Heart left ventricle (tissue), 13 donors: Measurements from ENCODE around the gene PTPRN2.

Experiments used
- POLR2A ChIP-seq, 2 donors: fragments of 450-650 bp; IDR thresholded peaks; one replicate each; pipeline ENCODE4 v1.6.1; 2017; ENCODE audit warnings: antibody characterized with exemption in 2 of 2, mild to moderate bottlenecking in 2 of 2, moderate library complexity in 2 of 2
- TF ChIP-seq, protein P1 (sequence below), 12 donors: fragments of 200-600 bp; sonication (generic) in 4 of 12; IDR thresholded peaks; one replicate each; pipeline versions ENCODE4 v1.5.0 to v1.8.0; 2018 to 2022; ENCODE audit warnings: antibody characterized with exemption in 12 of 12, mild to moderate bottlenecking in 5 of 12
- donor health status: ischemic (EF 13 %, LVEDD 7.1; RV severe dilation, severe dysfunction).
- donor health status: DM: no; HTN: yes; CAD: no.
- donor health status: DM: no; HTN: no; CAD: no.
- donor health status: ischemic (EF 25% LVEDD 6.9; RV normal size, moderate dysfunction).
- donor health status: ischemic (EF 25% LVEDD 5.7; RV mildly dilated, moderate dysfunction).
- donor health status: ischemic (EF 35%, LVEDD 5.7; RV mildly dilated, moderate dysfunction).
- donor health status: nonischemic (EF 11% LVEDD 7.7; RV severe dilation, severe dysfunction).
- donor health status: DM: yes; HTN: yes; CAD: no.
- donor health status: PGD.
- donor health status: ischemic (EF 29% LVEDD 5.4; RV normal size, mild dysfunction).
- donor health status: nonischemic (EF 23%, LVEDD 6.1; RV moderate dilation, normal function).

DNA sequence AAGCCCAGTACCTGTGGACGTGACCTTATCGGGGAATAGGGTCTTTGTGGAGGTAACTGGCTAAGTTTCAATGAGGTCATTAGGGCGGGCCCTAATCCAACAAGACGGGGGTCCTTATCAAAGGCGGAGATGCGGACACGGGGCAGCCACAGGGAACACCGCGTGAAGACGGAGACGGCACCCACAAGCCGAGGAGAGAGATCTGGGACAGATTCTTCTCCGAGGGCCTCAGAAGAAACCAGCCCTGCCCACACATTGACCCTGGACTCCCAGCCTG, 733.9 kb downstream of the PTPRN2 start:
- no peak for TF ChIP-seq POLR2A (IDR thresholded peaks at IDR 0.05)
- TF ChIP-seq, protein P1, sequence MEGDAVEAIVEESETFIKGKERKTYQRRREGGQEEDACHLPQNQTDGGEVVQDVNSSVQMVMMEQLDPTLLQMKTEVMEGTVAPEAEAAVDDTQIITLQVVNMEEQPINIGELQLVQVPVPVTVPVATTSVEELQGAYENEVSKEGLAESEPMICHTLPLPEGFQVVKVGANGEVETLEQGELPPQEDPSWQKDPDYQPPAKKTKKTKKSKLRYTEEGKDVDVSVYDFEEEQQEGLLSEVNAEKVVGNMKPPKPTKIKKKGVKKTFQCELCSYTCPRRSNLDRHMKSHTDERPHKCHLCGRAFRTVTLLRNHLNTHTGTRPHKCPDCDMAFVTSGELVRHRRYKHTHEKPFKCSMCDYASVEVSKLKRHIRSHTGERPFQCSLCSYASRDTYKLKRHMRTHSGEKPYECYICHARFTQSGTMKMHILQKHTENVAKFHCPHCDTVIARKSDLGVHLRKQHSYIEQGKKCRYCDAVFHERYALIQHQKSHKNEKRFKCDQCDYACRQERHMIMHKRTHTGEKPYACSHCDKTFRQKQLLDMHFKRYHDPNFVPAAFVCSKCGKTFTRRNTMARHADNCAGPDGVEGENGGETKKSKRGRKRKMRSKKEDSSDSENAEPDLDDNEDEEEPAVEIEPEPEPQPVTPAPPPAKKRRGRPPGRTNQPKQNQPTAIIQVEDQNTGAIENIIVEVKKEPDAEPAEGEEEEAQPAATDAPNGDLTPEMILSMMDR (IDR thresholded peaks at IDR 0.05), result no peak
